ENCODE results near the gene SPOP. TPM values are rescaled to one million over a fixed set of nuclear protein-coding genes. Genes with fewer than 3 reads are reported as not detected.

Gene SPOP
- total and polyA plus RNA-seq, 9 of the 15 experiments (the other 6 are each of a cell fraction or from before 2014, with no cell fraction given): 34.2 to 65.9 (median 39.7) TPM

DNA sequence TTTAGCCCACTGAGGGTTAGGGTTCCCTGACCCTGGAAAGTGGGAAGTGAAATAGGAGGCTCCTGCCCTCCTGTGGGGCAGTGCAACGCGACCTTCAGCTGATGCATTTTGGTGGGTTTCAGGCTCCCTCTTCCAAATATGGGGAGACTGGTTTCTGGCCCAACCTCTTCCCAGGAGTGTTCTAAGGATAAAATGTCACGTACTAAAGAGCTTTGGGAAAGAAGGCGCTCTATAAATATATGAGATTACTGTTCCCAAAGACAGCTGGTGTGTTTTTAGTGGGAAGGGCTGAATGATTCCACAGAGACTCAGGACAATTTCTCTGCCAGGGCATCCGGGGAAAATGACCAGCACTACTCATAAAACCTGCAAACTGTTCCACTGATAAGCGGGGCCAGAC is 20.1 kb upstream of the SPOP start (continued):
- TF ChIP-seq MBD1 (CRISPR knock-in tag; IDR thresholded peaks at IDR 0.05): no peak
- no peak for TF ChIP-seq ZNF41 (CRISPR knock-in tag; conservative IDR thresholded peaks at IDR 0.05)
- TF ChIP-seq ESRRB (CRISPR knock-in tag; IDR thresholded peaks at IDR 0.05; ENCODE audit: borderline replicate concordance): no peak

DNA sequence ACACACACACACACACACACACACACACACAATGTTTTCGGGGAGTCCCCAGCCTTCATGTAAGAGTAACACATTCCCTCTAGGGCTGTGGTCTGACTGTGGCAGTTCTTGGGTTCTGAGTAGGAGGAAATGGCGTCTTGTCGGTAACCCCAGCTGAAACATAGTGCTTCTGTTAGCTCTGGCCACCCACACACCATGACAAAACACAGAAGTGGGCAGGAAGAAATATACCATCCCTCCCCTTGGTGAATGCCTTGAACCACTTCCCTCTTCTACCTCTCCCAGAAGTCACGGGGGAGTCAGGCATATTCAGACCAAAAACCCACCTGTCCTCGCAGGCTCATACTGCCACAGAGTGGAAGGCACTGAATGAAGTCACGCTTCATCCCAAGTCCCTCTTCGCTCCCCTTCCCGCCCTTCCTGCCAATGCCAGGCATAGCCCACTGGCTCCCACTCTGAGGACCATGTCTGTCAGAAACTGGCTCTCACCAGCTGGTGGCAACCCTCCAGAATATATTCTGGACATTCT is 18.4 kb upstream of the SPOP start:
- no peaks in the 10 kb centered on the region; a peak in 1 of 5 replicates for H3K27me3 ChIP-seq (ENCODE audit: control insufficient read depth in 2 of 2, insufficient read depth in 2 of 2, low read length in 2 of 2)
- FAIRE-seq: no peak
- H3K36me3 ChIP-seq (ENCODE audit: control insufficient read depth, insufficient read depth, low read length): peaks cover 13% of the 10 kb centered on the region; the same call in 2 of the 3 replicates
- DNase-seq (ENCODE audit: extremely low read depth in 1 of 4, low spot score in 3 of 4): no peak
- no peaks in the 10 kb centered on the region for H3K9me3 ChIP-seq (replicated peaks; ENCODE audit: control insufficient read depth, insufficient read depth, low read depth, low read length)
- WGBS (ENCODE audit: insufficient coverage, low coverage, missing lambda C conversion rate): 40% methylated on average over 8 of the region's 8 CpGs
- H3K27ac ChIP-seq (ENCODE audit: extremely low read depth, low read depth, low read length): no peak overlapping the region
- no peak overlapping the region for H3K4me3 ChIP-seq
- 0 out of 4 replicates have a peak overlapping the region, but pooled peaks of 1 of the 2 experiments have one; percentile 6 for H3K9ac ChIP-seq (ENCODE audit: insufficient read depth in 1 of 2, low read depth in 2 of 2, low read length in 2 of 2)
- H2AFZ ChIP-seq (ENCODE audit: low read depth, low read length): peak overlapping the region; percentile 2; the same call in 1 of the 2 replicates
- in situ Hi-C loops (cut with MboI): loop anchor here (5.0 kb wide), 2 partner anchors 124 to 284 kb away; partner anchors contain the start of gene PHB1
- H3K79me2 ChIP-seq (ENCODE audit: control insufficient read depth, insufficient read depth, low read length): no peaks in the 10 kb centered on the region
- H4K20me1 ChIP-seq (replicated peaks; ENCODE audit: control insufficient read depth, insufficient read depth, low read length): no peaks in the 10 kb centered on the region; the same call in 1 of the 2 replicates
- CTCF ChIA-PET (ENCODE audit: low intra/inter-chr PET ratio): interaction anchor here (0.5 to 8.1 kb wide), 6 partner anchors 11 to 397 kb away, joined by 3 to 167 read pairs (median 14); partner anchors contain the start of genes NXPH3 and SLC35B1
- ATAC-seq: no peak
- H3K4me2 ChIP-seq (ENCODE audit: insufficient read depth, low read length): no peak overlapping the region
- POLR2A ChIA-PET: interaction anchor here (0.7 to 2.0 kb wide), 6 partner anchors 11 to 131 kb away, joined by 3 to 5 read pairs (median 4); partner anchors contain the start of gene SLC35B1
- peaks cover 0 to 4% of the 10 kb centered on the region in 2 experiments; a peak in 1 of 5 replicates for H3K4me1 ChIP-seq (replicated peaks in 1 of 2; ENCODE audit: control insufficient read depth in 2 of 2, insufficient read depth in 2 of 2, low read length in 2 of 2)
- BruUV-seq (replicated peaks): no TSS peak
- TF ChIP-seq EGR1 (conservative IDR thresholded peaks at IDR 0.05) (peak; percentile 46), JUND (IDR thresholded peaks at IDR 0.05; ENCODE audit: borderline replicate concordance, low read depth, low read length) (no peak), JUND (tag; IDR thresholded peaks at IDR 0.05; ENCODE audit: borderline replicate concordance, low read depth, low read length) (no peak)
- TF ChIP-seq, protein P1, sequence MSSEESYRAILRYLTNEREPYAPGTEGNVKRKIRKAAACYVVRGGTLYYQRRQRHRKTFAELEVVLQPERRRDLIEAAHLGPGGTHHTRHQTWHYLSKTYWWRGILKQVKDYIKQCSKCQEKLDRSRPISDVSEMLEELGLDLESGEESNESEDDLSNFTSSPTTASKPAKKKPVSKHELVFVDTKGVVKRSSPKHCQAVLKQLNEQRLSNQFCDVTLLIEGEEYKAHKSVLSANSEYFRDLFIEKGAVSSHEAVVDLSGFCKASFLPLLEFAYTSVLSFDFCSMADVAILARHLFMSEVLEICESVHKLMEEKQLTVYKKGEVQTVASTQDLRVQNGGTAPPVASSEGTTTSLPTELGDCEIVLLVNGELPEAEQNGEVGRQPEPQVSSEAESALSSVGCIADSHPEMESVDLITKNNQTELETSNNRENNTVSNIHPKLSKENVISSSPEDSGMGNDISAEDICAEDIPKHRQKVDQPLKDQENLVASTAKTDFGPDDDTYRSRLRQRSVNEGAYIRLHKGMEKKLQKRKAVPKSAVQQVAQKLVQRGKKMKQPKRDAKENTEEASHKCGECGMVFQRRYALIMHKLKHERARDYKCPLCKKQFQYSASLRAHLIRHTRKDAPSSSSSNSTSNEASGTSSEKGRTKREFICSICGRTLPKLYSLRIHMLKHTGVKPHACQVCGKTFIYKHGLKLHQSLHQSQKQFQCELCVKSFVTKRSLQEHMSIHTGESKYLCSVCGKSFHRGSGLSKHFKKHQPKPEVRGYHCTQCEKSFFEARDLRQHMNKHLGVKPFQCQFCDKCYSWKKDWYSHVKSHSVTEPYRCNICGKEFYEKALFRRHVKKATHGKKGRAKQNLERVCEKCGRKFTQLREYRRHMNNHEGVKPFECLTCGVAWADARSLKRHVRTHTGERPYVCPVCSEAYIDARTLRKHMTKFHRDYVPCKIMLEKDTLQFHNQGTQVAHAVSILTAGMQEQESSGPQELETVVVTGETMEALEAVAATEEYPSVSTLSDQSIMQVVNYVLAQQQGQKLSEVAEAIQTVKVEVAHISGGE (CRISPR knock-in tag; IDR thresholded peaks at IDR 0.05): no peak
- H3K9me1 ChIP-seq (ENCODE audit: control insufficient read depth, insufficient read depth, low read length): no peaks in the 10 kb centered on the region
- intact Hi-C loops (cut with micrococcal nuclease): loop anchor here (5.0 to 10.0 kb wide), 2 partner anchors 281 to 301 kb away; partner anchors contain the start of genes DLX3 and PHB1
